Lung (tissue), 12 donors: Measurements from ENCODE around the gene LAMB4. TPM values are rescaled to one million over a fixed set of nuclear protein-coding genes. Genes with fewer than 3 reads are reported as not detected.

Experiments used
- ATAC-seq: fragments of 200-7000 bp; cut with Tn5 transposase; one replicate; pipeline ENCODE4 v1.9.1; 2020; ENCODE audit warnings: moderate number of reproducible peaks; ENCODE audit not compliant: insufficient read depth, low FRiP score
- DNase-seq, 3 donors: peaks; one replicate each; pipeline ENCODE4 v3.0.0-alpha.2; 2013 to 2017
- H3K27ac ChIP-seq, 2 donors: one replicate each; pipeline ENCODE4 v1.5.1; 2013; ENCODE audit warnings: mild to moderate bottlenecking in 2 of 2, moderate library complexity in 2 of 2, control low read depth in 1 of 2, inconsistent platforms in 1 of 2, low read depth in 1 of 2, low read length in 1 of 2
- H3K27me3 ChIP-seq, 3 donors: one replicate each; pipeline ENCODE4 v1.5.1; 2013; ENCODE audit warnings: low read length in 2 of 3; ENCODE audit not compliant: control insufficient read depth in 3 of 3, insufficient read depth in 3 of 3
- H3K36me3 ChIP-seq, 4 donors: one replicate each; pipeline ENCODE4 v1.5.1; 2013; ENCODE audit warnings: low read length in 4 of 4, mild to moderate bottlenecking in 1 of 4, moderate library complexity in 1 of 4; ENCODE audit not compliant: control insufficient read depth in 4 of 4, insufficient read depth in 4 of 4
- H3K4me1 ChIP-seq, 5 donors: one replicate each; pipeline ENCODE4 v1.5.1; 2013; ENCODE audit warnings: low read length in 5 of 5, mild to moderate bottlenecking in 2 of 5, moderate library complexity in 1 of 5; ENCODE audit not compliant: control insufficient read depth in 5 of 5, insufficient read depth in 5 of 5
- H3K4me3 ChIP-seq: one replicate; pipeline ENCODE4 v1.5.1; 2013; ENCODE audit warnings: mild to moderate bottlenecking, control low read depth, moderate library complexity
- H3K9ac ChIP-seq, 2 donors: one replicate each; pipeline ENCODE4 v1.5.1; 2013; ENCODE audit warnings: low read length in 2 of 2, control low read depth in 1 of 2; ENCODE audit not compliant: insufficient read depth in 1 of 2
- H3K9me3 ChIP-seq, 4 donors: one replicate each; pipeline ENCODE4 v1.5.1; 2013; ENCODE audit warnings: low read length in 3 of 4, mild to moderate bottlenecking in 1 of 4, moderate library complexity in 1 of 4; ENCODE audit not compliant: control insufficient read depth in 4 of 4, insufficient read depth in 3 of 4
- CTCF ChIP-seq: IDR thresholded peaks from 2 replicates; pipeline ENCODE4 v1.5.1; 2012; ENCODE audit warnings: mild to moderate bottlenecking; ENCODE audit errors: control extremely low read depth, extremely low read depth
- WGBS, 2 donors: extraction: QIAGEN DNeasy Blood & Tissue Kit; methylation state at CpG; one replicate each; pipeline ENCODE4 v1.1.7; 2013; 5-methylcytosine and 5-hydroxymethylcytosine counted together
- polyA plus RNA-seq, 2 donors: library from polyadenylated mRNA; stranded (reverse); fragments of 200-250 nt; gene quantifications; one replicate each; pipeline ENCODE4 v1.2.1, GENCODE V29; 2013
- total RNA-seq, 2 donors: library from RNA; depleted of rRNA in 1 of 2; stranded (reverse); fragments of >200 nt in 1 of 2; gene quantifications; one replicate each; pipeline ENCODE4 v1.2.1, GENCODE V29; 2014 to 2021
- donor health status: control.
- donor health status: control.
- donor health status: Bipolar disorder and iron deficiency.
- donor health status: healthy.
- donor health status: DM: yes; HTN: yes; CAD: no.

LAMB4 gene
- total and polyA plus RNA-seq, 4 donors = 0.06 to 0.63 (median 0.28) TPM

GRCh38 chr7:108167460-108167859 lies 37.3 kb upstream of the LAMB4 start:
- TF ChIP-seq CTCF = no peak
- Histone ChIP-seq H3K36me3 (no peaks in the 10 kb centered on the region), H3K27ac (no peak overlapping the region), H3K4me1 (peaks cover 0 to 13% (median 0%) of the 10 kb centered on the region in 5 donors), H3K4me3 (no peak overlapping the region), H3K9ac (peak overlapping the region in 1 of 2 donors; percentile 35), H3K27me3 (no peaks in the 10 kb centered on the region), H3K9me3 (no peaks in the 10 kb centered on the region)
- DNase-seq (peak in 2 of 3 donors; percentile 78 to 87), ATAC-seq (no peak)
- 56 to 76% methylated on average over 7 of the region's 7 CpGs for WGBS, 2 donors

GRCh38 chr7:108166687-108167086 lies 36.5 kb upstream of the LAMB4 start:
- Histone ChIP-seq H3K9me3 (no peaks in the 10 kb centered on the region), H3K4me3 (no peak overlapping the region), H3K36me3 (no peaks in the 10 kb centered on the region), H3K27me3 (no peaks in the 10 kb centered on the region), H3K9ac (no peak overlapping the region), H3K27ac (no peak overlapping the region), H3K4me1 (peaks cover 0 to 13% (median 0%) of the 10 kb centered on the region in 5 donors)
- TF ChIP-seq CTCF = no peak
- WGBS, 2 donors = 87 to 95% methylated on average over 5 of the region's 5 CpGs
- DNase-seq = no peak
- ATAC-seq = no peak

- peak in 1 of 3 donors; percentile 17 for DNase-seq
- TF ChIP-seq CTCF = no peak
- Histone ChIP-seq H3K9ac (no peak overlapping the region), H3K27ac (no peak overlapping the region), H3K27me3 (no peaks in the 10 kb centered on the region), H3K9me3 (no peaks in the 10 kb centered on the region), H3K4me3 (no peak overlapping the region), H3K4me1 (peaks cover 0 to 13% (median 0%) of the 10 kb centered on the region in 5 donors), H3K36me3 (no peaks in the 10 kb centered on the region)
- 95 to 100% methylated on average over 2 of the region's 2 CpGs for WGBS, 2 donors
- ATAC-seq = no peak
These were observed 35.6 kb upstream of the LAMB4 start for GRCh38 chr7:108165723-108166122.

GRCh38 chr7:108164946-108165345 lies 34.8 kb upstream of the LAMB4 start:
- no peak overlapping the region for H3K9ac ChIP-seq
- no peaks in the 10 kb centered on the region for H3K36me3 ChIP-seq
- DNase-seq (no peak), ATAC-seq (no peak)
- no peaks in the 10 kb centered on the region for H3K27me3 ChIP-seq
- no peak overlapping the region for H3K4me3 ChIP-seq
- peaks cover 0 to 13% (median 0%) of the 10 kb centered on the region in 5 donors for H3K4me1 ChIP-seq
- TF ChIP-seq CTCF = no peak
- H3K9me3 ChIP-seq = no peaks in the 10 kb centered on the region
- H3K27ac ChIP-seq = no peak overlapping the region
- 70 to 73% methylated on average over 6 of the region's 6 CpGs for WGBS, 2 donors
